Renal cortex interstitium (tissue), 11 donors: ENCODE measurements around the gene SMOC2. TPM values are rescaled to one million over a fixed set of nuclear protein-coding genes. Genes with fewer than 3 reads are reported as not detected.
A peak's percentile ranks its signal among the peaks of the same experiment; 100 is the strongest.

ENCODE experiments used
- DNase-seq, 11 donors: peaks; one replicate each; pipeline ENCODE4 v3.0.0-alpha.2; 2013; ENCODE audit warnings: low read depth in 9 of 11, low spot score in 4 of 11; ENCODE audit errors: extremely low read depth in 1 of 11
- polyA plus RNA-seq, 3 donors: library from polyadenylated mRNA; unstranded; fragments of 120-200 nt; gene quantifications; one replicate each; pipeline ENCODE4 v1.2.1, GENCODE V29; 2013; ENCODE audit not compliant: insufficient read length in 3 of 3

SMOC2 gene
- polyA plus RNA-seq, 3 donors: 22.2 to 33.1 (median 28.5) TPM

- no peak for DNase-seq
These were observed 27.8 kb upstream of the SMOC2 start for GRCh38 chr6:168413018-168413720.

DNA sequence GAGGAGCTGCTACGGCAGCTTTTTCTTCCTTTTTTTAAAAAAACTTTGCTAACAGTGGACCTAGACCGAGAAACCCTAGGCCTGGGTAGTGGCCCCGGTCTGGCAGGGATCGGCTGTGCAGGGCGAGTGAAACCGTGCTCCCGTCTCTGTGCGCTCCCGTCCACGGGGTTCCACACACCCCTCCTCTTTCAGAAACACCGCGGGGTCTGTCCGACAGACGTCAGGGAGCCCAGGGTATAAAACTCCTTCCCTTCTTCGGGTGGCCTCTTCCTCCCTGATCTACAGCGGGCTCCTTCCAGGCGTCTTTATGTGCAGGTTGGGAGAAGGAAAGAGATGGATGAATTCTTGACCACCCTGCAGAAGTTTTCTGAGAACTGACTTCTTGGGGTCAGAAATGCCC is 27.1 kb upstream of the SMOC2 start:
- DNase-seq: no peak

DNA sequence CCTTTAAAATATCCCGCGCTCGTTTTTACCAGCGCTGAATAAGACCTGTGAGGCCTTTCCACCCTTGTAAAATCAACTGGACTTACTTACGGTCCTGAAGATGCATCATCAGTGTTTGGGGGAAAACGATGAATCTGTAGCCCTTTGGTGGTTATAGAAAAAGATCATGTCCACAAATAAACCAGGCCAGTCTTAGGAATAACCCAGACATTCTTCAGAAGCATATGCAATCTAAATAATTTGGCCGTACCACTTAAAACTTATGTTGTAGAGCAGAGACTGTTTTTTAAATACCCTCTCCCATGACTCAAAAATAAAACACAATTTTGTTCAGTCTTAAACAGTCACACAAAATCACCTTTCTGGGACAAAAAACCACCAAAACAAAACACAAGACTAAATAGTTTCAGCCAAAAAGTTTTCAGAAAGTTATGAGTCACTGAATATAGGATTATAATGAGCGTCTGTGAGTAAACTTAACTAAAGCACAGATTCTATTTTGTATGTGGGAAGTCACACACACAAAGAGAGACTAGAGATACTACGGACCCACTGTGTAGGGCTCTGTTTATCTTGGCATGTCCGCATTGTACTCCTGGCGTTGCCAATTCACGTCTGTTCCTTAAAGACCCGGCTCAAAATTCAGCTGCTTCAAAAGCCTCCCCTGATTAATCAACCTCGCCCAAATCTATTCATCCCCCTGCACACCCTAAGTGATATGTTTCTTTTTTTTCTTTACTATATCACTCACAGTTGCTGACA is 26.5 kb upstream of the SMOC2 start:
- DNase-seq: no peak

DNA sequence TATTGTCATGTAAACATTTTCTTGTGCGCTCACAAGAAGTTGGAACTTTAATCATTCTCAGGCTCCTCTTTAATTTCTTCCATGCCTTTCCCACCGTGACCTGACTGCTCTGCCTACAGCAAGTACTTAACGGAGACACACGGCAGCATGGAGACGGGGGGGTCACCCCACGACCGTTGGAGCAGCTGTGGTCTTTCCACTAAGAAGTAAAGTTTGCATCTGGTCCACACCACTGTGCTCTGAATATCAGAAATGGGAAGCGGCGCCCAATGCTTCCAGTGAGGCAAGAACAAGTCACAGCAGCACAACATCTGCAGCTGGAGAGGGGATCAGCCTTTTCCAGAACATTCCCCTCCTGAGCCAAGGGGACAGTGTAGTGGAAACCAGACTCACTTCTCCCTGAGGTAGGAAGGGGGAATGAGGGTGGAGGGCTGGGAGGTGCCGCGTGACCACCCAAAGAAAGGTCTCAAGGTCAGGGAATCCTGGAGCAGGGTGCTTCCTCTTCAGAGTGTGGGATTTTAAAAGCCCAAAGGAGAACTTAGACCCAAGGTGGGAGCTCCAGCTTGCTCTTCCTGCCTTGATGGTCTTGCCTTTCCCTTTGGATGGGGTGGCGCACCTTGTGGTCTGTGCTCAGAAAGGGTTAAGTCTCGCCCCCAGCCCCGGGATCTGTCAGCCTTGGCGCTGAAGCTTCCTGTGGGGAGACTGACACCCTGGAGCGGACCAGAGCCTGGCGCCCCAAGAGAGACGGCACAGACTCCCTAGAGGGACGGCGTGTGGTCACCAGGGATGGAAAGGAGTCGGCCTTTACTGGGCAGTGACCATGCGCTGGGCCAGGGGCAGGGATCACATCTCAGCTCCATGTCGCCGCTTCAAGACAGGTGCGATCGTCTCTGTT is 25.6 kb upstream of the SMOC2 start:
- DNase-seq: no peak

DNA sequence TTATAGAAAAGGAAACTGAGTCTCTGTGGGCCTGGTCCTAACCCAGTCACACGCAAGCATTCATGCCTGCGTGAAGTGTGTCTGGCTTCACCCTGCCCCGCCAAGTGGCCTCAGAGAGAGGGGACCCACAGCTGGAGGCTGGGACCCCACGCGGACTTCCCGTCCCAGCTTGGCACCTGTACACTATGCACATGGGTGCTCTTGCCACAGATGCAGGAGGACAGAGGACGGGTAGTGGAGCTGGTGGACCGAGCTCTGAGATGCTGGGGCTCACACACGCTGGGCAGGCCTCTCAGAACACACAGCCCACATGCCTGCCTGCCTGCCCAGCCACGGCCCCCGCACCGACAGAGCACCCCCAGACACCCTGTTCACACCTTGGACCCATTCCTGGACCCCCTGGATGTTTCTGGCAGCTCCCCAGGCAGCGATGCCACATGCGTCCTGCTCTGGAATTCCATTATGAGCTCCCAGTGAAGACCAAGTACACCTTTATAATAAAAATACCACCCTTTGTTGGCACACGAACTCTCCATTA is 24.9 kb upstream of the SMOC2 start:
- DNase-seq: no peak

- DNase-seq: no peak
These were observed 24.5 kb upstream of the SMOC2 start for GRCh38 chr6:168416531-168416930.

DNA sequence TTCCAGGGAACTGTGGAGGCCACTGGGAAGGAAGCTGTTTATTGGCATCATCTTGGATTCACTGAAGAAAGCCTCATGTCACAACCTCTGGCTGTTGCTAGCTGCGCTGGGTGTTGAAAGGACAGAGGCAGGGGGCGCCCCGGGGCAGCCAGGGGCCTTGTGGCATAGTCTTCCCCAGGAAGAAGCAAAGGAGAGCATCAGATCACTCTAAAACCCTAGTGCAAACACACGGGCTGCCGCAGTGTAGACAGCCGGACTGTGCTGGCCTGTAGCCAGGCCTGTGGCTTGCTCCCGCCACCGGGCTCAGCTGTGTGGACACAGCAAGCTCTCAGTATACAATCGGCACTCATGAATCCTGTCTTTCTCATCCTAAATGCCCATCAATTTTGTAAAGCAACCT is 23.8 kb upstream of the SMOC2 start:
- no peak for DNase-seq

GRCh38 chr6:168417679-168418557 is 23.1 kb upstream of the SMOC2 start:
- DNase-seq: no peak

- DNase-seq: peak in 1 of 11 donors; percentile 68
These were observed 22.3 kb upstream of the SMOC2 start for GRCh38 chr6:168418711-168419121.

GRCh38 chr6:168419569-168419968 is 21.4 kb upstream of the SMOC2 start:
- no peak for DNase-seq

- DNase-seq: no peak
These were observed 20.9 kb upstream of the SMOC2 start for GRCh38 chr6:168420084-168420483.

GRCh38 chr6:168420706-168421105 is 20.3 kb upstream of the SMOC2 start:
- DNase-seq: no peak

DNA sequence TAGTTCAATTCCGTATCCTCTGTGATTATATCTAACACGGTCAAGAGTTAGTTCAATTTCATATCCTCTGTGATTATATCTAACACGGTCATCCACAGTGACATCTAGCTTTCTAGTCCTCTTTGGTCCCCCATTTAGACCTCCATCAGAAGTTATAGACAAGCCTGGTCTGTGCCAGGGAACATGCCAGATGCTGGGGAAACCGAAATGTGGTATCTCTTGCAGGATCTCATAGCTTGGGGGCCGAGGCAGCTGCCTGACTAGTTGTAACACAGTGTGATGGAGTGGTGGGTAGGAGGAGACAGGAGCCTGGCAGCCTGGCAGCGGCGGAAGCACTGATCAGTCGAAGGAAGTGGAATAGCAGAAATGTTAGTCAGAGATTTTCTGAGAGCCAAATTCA is 13.8 kb upstream of the SMOC2 start:
- DNase-seq: no peak

DNA sequence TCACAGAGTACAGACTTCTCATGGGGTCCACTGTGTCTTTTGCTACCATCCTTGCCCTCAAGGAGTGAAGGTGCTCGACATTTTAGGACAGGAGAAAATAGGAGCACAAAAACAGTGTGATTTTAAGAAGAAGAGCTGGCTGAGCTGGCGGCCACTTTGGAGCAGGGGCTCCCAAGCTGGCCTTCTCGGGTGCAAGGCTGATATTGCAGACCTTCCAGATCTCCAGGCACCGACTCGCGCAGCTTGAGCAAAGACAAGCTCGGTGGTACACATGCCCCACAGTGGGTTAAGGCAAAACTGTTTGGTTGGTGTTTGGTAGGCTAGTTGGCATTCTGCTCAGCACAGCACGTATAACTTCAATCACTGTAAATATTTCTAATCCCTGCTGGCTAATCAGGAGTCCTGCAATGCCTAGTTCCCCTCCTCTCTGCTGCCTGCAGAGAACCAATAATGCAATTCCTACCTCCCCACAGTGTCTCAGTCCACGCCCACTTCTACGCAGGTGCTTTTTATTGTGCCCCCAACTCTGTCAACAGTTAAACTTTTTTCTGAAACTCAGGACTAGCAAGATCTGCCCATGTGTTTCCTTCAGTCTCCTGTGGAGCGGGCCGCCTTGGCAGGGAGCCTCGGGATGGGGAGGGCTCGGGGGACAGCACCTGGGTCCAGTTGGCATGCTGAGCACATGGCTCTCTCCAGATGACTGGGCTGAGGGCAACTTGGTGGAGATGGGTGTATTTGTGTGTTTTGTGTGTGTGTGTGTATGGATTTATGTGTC is 12.7 kb upstream of the SMOC2 start:
- DNase-seq: no peak

DNA sequence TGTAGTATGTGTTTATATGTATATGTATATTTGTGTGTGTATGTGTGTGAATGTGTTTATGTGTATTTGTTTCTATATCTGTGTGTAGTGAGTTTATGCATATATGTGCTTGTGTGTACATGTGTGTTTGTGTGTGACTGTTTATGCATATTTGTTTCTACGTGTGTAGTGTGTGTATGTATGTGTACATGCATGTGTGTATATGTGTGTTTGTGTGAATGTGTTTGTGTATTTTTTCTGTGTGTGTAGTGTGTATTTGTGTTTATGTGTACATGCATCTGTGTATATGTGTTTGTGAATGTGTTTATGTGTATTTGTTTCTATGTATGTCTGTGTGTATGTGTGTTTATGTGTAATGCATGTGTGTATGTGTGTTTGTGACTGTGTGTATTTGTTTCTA is 12.1 kb upstream of the SMOC2 start:
- no peak for DNase-seq

DNA sequence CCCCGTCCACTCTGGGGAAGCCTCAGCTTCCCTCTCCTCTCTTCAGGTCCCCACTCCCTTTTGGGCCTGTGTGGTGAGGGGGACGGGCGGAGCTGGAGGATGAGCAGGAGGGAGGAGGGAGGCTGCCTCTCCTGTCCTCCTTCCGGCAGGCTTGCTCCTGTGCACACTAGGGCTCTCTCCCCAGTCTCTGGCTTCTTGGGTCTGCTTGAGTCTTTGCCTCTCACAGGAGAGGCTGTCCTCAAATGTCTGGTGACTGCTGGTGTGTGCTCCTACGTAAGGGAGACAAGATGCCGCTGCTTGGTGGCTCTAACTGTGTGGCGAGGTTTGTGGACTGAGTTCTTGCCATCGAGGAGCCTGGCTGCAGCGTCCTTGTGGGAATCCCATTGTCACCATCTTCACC is 8.8 kb upstream of the SMOC2 start:
- no peak for DNase-seq

- no peak for DNase-seq
These were observed 7.1 kb upstream of the SMOC2 start for GRCh38 chr6:168433898-168434297.

DNA sequence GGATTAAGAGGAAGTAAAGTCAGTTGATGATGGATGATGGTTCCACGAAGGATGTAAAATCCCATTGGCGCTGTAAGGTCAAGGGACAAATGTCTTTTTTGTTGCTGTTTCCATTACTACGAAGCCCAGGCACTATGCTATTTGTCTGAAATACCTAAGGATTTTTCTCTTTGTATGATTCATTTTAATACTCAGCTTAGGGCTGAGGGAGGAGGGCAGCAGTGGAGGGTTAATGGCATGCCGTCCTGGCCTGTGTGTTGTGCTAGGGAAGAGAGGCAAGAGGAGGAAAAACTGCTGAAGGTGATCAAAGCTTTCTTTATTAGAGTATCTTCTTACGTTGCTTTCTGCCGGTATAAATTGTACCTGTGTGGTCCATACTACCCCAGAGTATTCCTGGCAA is 6.5 kb upstream of the SMOC2 start:
- no peak for DNase-seq
